CD4-positive, alpha-beta T cell treated with Interleukin-4 for 4 hours (primary cell): Measurements from ENCODE around the gene G6PC1.

ENCODE experiments used
- DNase-seq: peaks from one replicate; pipeline ENCODE4 v3.0.0-alpha.2; 2020

G6PC1 gene

DNA sequence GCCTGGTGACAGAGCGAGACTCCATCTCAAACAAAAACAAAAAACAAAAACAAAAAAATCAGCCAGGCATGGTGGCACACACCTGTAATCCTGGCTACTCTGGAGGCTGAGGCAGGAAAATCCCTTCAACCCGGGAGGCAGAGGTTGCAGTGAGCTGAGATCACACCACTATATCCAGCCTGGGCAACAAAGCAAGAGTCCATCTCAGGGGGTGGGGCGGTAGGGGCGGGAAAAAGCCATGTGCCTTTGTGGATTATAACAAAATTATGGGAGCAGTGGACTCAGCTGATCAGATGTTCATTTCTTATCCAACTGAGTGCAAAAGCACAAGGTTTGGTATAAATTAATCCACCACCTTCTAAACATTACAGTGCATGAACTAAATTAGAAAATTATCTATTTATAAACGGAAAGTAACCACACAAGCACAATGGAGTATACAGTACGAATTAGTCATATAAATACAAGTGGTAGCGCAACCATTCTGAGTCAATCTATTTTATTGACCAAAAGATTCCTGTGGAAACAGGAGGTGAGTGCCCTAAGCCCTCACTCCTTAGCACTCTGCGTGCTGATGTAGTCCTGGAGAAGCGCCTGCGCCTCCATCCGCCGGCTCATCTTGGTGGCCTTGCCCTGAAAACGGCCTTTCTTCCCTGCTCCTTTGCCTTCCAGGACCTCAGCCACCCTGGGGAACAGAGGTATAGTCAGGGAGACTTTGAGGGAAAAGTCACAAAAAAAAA, 49.6 kb downstream of the G6PC1 start:
- DNase-seq, result no peak
